PC-3 (cell line): Measurements from ENCODE around the gene SLCO3A1.

Experiments
- EZH2 ChIP-seq: fragments of 300-600 bp; sonication (generic); IDR thresholded peaks from one replicate; pipeline ENCODE4 v1.6.1; 2017; ENCODE audit warnings: antibody characterized with exemption, mild to moderate bottlenecking, low read length; ENCODE audit not compliant: unreplicated experiment
- TF ChIP-seq, protein P1 (sequence below): fragments of 300-600 bp; sonication (generic); conservative IDR thresholded peaks from 2 replicates; pipeline ENCODE4 v1.5.1; 2017; ENCODE audit warnings: antibody characterized with exemption, low read depth, mild to moderate bottlenecking, low read length

DNA sequence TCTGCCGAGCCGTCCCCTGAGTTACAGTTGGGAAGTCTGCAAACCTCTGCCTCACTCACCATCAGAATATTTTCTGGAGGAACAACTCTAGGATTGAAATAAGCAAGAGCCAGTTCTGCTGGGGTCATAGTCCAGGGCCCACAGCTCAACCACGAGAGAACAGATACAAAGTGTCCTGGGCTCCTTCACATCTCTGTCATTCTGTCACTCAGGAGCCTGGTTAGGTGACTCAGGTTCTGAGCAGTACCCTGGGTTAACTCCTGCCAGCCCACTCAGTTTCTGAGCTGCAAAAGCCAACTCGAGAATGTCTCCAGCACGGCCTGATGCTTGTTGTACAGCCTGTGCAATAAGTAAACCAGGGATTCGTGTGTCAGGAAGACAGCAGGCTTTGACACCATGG is 155.7 kb downstream of the SLCO3A1 start:
- no peak for TF ChIP-seq EZH2
- TF ChIP-seq, protein P1, sequence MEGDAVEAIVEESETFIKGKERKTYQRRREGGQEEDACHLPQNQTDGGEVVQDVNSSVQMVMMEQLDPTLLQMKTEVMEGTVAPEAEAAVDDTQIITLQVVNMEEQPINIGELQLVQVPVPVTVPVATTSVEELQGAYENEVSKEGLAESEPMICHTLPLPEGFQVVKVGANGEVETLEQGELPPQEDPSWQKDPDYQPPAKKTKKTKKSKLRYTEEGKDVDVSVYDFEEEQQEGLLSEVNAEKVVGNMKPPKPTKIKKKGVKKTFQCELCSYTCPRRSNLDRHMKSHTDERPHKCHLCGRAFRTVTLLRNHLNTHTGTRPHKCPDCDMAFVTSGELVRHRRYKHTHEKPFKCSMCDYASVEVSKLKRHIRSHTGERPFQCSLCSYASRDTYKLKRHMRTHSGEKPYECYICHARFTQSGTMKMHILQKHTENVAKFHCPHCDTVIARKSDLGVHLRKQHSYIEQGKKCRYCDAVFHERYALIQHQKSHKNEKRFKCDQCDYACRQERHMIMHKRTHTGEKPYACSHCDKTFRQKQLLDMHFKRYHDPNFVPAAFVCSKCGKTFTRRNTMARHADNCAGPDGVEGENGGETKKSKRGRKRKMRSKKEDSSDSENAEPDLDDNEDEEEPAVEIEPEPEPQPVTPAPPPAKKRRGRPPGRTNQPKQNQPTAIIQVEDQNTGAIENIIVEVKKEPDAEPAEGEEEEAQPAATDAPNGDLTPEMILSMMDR: no peak
